C4-2B (cell line): ENCODE measurements around the gene BOLL.
A peak's percentile ranks its signal among the peaks of the same experiment; 100 is the strongest.

Experiments used
- H3K27ac ChIP-seq: fragments of 450-650 bp; 2 replicates; pipeline ENCODE4 v1.5.1; 2017
- CTCF ChIP-seq: fragments of 450-650 bp; conservative IDR thresholded peaks from 2 replicates; pipeline ENCODE4 v1.5.1; 2017; ENCODE audit warnings: mild to moderate bottlenecking
- ZFX ChIP-seq: fragments of 450-650 bp; IDR thresholded peaks from 2 replicates; pipeline ENCODE4 v1.6.1; 2017

The BOLL gene

GRCh38 chr2:197793456-197793855 lies 8.3 kb upstream of the BOLL start:
- TF ChIP-seq CTCF: no peak
- no peak for TF ChIP-seq ZFX
- H3K27ac ChIP-seq: no peak overlapping the region

DNA sequence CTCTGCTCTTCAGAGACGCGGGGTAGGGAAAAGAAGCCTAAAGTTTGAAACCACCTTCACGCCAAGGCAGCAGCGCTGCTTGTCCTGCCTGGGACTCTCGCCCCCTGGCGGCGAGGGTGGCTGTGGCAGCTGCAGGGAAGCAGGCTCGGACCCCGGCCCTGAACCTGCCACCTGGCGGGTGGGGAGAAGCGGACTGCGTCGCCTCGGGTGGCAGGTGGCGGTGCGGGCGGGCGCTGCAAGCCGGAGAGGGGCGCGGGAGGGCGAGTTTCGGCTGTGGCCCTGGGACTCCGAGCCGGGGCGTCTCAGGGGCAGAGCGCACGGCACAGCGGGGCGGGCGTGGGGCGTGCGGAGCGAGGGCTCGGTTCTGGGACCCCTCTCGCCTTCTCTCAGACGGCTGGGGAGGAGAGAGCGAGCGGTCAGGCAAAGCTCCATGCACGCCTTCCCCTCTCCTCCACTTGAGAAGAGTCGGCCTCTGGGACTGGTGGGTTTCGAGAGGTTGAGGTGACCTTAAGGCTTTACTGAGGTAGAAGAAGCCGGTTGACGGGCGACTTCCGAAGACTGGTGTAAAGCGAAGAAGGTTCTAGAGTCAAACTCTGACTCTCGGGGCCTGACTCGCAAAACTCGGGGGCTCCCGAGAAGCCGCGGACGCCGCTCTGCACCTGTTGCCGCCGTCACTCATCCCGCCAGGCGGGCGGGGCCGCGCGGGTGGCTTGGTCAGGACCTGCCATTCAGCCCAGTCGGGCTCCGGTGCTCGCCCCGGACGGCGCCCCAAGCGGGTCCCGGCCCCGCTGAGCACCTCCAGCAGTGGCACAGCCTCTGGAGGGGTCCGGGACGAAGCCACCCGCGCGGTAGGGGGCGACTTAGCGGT lies 1.1 kb upstream of the BOLL start:
- no peak overlapping the region for H3K27ac ChIP-seq
- TF ChIP-seq CTCF (peak; percentile 58), ZFX (no peak)

DNA sequence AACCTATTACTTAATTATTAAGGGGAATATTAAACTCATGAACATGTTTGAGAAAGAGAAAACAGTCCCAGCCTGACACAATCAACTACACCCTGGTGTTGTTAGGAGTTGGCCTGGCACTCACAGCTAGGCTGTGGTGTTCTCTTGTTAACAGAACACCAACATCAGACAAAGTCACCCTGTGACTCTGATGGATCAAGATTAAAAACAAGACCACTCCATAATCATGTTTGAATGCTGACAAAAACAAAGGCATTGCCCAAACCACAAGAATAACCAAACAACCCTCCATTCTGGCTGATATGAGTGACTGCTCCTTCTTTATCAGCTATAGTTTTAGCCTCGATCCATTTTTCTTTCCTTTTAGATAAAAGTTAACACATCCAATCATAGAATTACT lies 3.0 kb downstream of the BOLL start:
- H3K27ac ChIP-seq: no peak overlapping the region
- TF ChIP-seq ZFX (no peak), CTCF (no peak)

DNA sequence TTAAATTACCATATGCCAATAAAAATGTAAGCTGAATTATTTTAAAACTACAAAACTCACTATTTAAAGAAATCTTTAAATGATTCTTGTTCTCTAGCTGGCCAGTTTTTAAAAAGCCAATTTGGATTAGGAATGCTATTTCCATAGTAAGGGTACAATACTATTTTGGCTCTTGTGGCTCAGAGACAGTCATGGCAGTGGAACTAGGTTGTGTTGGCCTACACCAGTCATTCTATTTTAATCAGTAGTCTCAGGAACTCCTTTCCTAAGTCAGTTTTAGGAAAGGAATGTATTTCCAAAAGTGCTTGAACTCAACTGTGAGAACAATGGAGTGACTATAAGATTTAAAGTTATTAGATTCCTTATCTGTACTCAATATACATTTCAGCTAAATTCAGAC lies 5.9 kb downstream of the BOLL start:
- H3K27ac ChIP-seq: no peak overlapping the region
- TF ChIP-seq ZFX: no peak
- no peak for TF ChIP-seq CTCF

DNA sequence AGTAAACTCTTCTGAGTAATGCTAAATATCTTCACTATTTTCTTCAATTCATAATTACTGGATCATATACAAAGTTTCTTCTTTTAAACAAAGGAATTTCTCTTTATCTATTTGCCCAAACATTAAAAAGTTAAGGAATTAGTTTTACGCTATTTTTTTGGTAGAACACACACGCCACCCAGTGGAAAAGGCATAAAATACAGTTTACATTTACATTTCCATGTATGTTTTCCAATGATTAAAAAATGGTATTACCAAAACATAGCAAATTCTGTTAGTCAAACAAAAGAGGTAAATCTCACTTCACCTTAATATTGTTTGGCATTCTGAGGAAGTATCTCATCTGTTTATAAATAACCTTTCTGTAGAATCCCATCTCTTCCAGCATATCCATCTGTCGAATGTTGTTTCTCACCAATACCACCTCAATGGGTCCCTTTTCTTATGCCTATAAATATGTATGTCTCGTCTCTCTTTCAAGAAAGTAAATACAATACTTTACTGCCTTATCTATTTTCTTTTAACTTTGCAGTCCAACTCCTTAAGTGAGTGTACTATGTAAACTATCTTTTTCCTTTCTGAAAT lies 7.2 kb downstream of the BOLL start:
- TF ChIP-seq CTCF: peak; percentile 78
- TF ChIP-seq ZFX: no peak
- no peak overlapping the region for H3K27ac ChIP-seq

DNA sequence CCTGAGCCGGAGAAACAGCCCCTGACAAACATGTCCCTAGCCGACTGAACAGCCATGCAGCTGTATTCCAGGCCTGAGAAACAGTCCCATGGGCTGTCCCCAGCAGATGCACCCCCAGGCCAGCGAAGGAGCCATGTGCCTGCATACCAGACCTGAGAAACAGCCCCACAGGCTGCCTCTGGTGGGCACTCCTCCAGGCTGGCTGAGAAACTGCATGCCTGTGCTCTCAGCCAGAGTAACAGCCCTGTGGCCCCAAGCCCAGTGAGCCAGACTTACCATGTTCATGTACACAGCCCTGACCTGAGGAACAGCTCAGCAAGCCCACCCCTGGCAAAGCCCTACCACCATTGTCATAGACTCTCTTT lies 24.8 kb downstream of the BOLL start:
- no peak overlapping the region for H3K27ac ChIP-seq
- TF ChIP-seq CTCF (no peak), ZFX (no peak)

DNA sequence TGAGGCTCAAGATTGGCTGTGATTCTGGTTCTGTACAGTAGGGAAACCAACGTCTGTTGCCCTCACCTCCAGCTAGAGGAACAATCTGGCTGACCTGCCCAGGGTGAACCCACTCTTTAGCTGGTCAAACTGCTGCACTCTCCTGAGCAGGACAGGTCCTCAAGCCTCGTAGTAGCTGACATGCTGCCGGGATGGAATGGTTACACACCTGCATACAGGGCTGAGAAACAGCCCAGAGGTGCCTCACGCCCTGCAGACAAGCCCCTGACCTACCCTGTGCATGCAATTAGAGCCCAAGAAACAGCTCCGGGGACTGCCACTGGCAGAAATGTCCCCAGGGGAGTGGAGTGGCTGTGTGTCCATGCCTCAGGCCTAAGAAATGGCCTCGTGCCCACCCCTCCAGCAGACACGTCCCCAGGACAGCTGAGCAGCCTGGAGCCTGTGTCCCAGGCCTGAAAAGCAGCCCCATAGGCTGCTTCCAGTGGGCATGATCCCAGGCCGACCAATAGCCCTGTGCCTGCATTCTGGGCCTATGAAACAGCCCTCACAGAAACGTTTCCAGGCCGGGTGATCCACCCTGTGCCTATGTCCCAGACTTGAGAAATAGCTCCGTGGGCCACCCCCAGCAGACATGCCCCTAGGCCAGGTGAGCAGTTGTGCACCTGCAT lies 25.4 kb downstream of the BOLL start:
- TF ChIP-seq ZFX (no peak), CTCF (no peak)
- H3K27ac ChIP-seq: no peak overlapping the region
